IPS-18a (cell line): ENCODE measurements around the gene HCLS1.
"Not testable (repeated sequence)": the region's sequence is repeated elsewhere in the genome, so short reads cannot be mapped to it uniquely, and the experiment has no call there.

Experiments used
- H3K27ac ChIP-seq: one replicate; pipeline ENCODE4 v1.5.1; 2013; ENCODE audit warnings: low read length
- H3K27me3 ChIP-seq: one replicate; pipeline ENCODE4 v1.6.1; 2013; ENCODE audit warnings: mild to moderate bottlenecking, low read length; ENCODE audit not compliant: control insufficient read depth, insufficient read depth
- H3K36me3 ChIP-seq: one replicate; pipeline ENCODE4 v1.6.1; 2013; ENCODE audit warnings: low read depth, low read length; ENCODE audit not compliant: control insufficient read depth
- H3K4me1 ChIP-seq: one replicate; pipeline ENCODE4 v1.6.1; 2013; ENCODE audit warnings: low read depth, low read length; ENCODE audit not compliant: control insufficient read depth
- H3K4me3 ChIP-seq: one replicate; pipeline ENCODE4 v1.5.1; 2013; ENCODE audit warnings: low read length
- H3K9ac ChIP-seq: one replicate; pipeline ENCODE4 v1.6.1; 2013; ENCODE audit warnings: mild to moderate bottlenecking, low read length, moderate library complexity
- H3K9me3 ChIP-seq: one replicate; pipeline ENCODE4 v1.6.1; 2013; ENCODE audit warnings: low read depth, low read length; ENCODE audit not compliant: control insufficient read depth

The HCLS1 gene

DNA sequence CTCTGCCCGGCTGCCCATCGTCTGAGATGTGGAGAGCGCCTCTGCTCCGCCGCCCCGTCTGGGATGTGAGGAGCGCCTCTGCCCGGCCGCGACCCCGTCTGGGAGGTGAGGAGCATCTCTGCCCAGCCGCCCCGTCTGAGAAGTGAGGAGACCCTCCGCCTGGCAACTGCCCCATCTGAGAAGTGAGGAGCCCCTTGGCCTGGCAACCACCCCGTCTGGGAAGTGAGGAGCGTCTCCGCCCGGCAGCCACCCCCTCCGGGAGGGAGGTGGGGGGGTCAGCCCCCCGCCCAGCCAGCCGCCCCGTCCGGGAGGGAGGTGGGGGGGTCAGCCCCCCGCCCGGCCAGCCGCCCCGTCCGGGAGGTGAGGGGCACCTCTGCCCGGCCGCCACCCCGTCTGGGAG, 28.0 kb upstream of the HCLS1 start:
- not testable (repeated sequence) for H3K27me3 ChIP-seq, H3K4me1 ChIP-seq, H3K27ac ChIP-seq, H3K9ac ChIP-seq, H3K9me3 ChIP-seq, H3K4me3 ChIP-seq
- H3K36me3 ChIP-seq: peaks cover 25% of the 10 kb centered on the region

DNA sequence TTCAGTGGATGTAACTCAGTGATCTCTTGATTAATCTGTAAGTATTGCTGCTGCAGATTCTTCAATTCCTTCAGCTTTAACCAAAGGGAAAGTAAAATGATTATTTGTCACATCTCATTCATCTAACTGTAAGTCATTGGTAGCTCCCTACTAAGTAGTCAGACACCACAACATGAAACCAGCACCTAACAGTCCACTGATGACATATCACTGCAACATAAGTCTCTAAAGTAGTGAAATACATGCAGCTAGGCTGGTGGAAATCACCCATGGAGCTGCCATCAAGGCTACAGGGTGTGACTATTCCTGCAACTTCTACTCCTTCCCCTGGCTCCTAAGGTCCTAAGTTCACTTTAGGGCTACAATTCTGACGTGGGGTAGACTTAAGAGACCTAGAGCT, 21.1 kb upstream of the HCLS1 start:
- Histone ChIP-seq H3K36me3 (peaks cover 19% of the 10 kb centered on the region), H3K4me3 (no peak overlapping the region), H3K27me3 (no peaks in the 10 kb centered on the region), H3K9me3 (peaks cover 8% of the 10 kb centered on the region), H3K4me1 (no peaks in the 10 kb centered on the region), H3K9ac (no peak overlapping the region), H3K27ac (no peak overlapping the region)

DNA sequence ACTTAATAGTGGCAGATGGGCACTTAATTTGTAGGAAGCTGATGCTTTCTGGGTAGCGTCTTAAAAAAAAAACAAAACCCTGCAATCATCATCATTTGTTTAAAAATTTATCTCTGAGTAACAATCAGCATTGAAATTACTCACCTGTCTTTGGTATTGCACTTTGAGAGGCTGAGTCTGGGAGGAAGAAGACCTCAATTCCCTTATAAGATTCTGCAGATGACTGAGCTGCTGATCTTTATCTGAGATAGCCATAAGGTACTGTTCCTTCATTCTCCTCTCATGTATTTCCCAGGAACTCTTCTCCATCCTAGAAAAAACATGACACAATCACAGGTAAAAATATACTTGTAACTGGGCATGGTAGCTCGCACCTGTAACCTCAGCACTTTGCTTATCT, 16.4 kb upstream of the HCLS1 start:
- Histone ChIP-seq H3K27me3 (no peaks in the 10 kb centered on the region), H3K4me3 (no peak overlapping the region), H3K9ac (no peak overlapping the region), H3K4me1 (no peaks in the 10 kb centered on the region), H3K36me3 (peaks cover 38% of the 10 kb centered on the region), H3K9me3 (no peaks in the 10 kb centered on the region), H3K27ac (no peak overlapping the region)

DNA sequence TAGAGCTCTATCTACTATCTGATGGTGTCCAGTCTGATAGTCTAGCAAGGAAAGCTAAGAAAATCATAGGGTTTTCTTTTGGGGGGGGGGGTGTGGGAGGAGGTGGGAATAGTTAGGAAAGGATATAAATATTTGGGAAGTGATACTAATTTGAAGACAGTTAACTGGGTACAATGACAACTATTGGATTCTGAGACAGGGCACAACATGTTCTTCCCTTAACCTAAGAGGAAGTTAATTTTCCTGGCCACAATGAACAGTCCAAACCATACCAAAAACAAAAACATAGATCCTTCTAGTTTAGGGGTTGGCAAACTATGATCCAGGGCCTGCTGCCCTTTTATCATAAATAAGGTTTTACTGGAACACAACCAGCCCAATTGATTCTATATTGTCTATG, 10.0 kb upstream of the HCLS1 start:
- H3K4me3 ChIP-seq: no peak overlapping the region
- H3K27me3 ChIP-seq: no peaks in the 10 kb centered on the region
- no peaks in the 10 kb centered on the region for H3K9me3 ChIP-seq
- H3K9ac ChIP-seq: no peak overlapping the region
- H3K36me3 ChIP-seq: peaks cover 32% of the 10 kb centered on the region
- no peaks in the 10 kb centered on the region for H3K4me1 ChIP-seq
- H3K27ac ChIP-seq: no peak overlapping the region

DNA sequence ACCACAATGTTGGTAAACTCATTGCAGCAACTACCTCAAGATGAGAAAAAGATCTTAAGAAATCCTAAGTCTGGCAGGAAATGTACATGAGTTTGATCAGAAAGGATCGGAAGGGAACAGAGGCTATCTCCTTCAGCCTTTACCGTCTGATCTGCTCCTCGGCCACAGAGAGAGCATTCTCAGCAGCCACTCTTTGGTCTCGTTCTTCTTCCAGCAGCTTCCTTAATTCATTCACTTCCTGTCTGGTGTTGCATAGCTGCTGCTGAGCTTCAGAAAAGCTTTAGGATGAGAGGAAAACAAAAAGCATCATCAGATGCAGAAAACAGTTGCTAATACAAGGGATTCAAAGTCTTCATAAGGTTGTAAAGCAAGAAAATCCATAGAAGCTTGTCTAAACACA, 6.6 kb upstream of the HCLS1 start:
- Histone ChIP-seq H3K9me3 (no peaks in the 10 kb centered on the region), H3K27me3 (no peaks in the 10 kb centered on the region), H3K27ac (no peak overlapping the region), H3K4me1 (no peaks in the 10 kb centered on the region), H3K9ac (no peak overlapping the region), H3K36me3 (peaks cover 47% of the 10 kb centered on the region), H3K4me3 (no peak overlapping the region)

DNA sequence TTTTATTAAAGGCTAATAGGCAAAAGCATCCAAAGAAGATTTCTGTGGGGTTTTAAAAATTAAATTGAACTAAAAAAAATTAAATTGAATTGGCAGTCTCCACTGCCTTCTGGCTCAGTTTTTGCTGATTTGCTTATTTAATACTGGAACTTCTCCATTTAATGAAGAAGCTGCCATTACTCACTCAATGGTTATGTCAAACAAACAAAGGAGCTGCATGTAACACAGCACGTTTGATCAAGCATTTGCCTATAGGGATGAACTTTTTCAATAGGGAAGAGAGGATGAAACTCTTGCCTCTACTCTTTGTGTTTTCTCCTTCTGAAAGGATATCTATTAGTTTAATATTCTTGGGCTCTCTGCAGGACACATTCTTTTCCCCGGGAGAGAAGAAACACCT, 4.8 kb upstream of the HCLS1 start:
- Histone ChIP-seq H3K9ac (no peak overlapping the region), H3K36me3 (peaks cover 47% of the 10 kb centered on the region), H3K9me3 (no peaks in the 10 kb centered on the region), H3K27me3 (no peaks in the 10 kb centered on the region), H3K27ac (no peak overlapping the region), H3K4me3 (no peak overlapping the region), H3K4me1 (no peaks in the 10 kb centered on the region)

DNA sequence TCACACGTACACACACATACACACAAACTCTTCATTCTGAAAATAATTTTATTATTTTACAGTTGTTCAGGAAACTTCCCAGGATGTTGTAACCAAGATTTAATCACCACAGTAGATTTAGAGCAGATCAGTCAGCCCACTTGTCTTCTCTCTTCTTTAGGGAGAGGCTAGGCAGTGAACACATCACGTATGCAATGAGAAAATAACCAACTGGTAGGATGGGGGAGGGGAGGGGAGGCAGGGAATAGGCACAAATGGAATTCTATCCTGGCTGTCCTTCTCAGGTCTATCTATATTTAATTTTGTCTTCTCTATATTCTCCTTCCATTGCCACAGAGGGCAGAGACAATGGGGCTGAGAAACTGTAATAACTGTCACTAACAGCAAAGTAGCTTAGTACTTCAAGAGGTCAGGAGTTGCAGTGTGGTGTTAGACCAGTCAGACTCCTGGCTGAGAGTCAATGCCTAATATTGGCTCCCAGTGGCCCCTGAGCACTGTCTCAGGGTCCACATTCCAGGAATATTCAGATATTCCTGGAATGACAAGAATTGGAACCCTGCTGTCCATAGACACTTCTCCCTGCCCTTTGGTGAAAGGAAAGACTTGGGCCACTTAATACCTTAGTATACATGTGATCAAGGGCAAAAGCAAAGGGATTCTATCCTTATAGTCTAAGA, 2.6 kb upstream of the HCLS1 start:
- no peaks in the 10 kb centered on the region for H3K4me1 ChIP-seq
- peaks cover 47% of the 10 kb centered on the region for H3K36me3 ChIP-seq
- H3K9me3 ChIP-seq: no peaks in the 10 kb centered on the region
- H3K27ac ChIP-seq: no peak overlapping the region
- H3K4me3 ChIP-seq: no peak overlapping the region
- no peak overlapping the region for H3K9ac ChIP-seq
- no peaks in the 10 kb centered on the region for H3K27me3 ChIP-seq

DNA sequence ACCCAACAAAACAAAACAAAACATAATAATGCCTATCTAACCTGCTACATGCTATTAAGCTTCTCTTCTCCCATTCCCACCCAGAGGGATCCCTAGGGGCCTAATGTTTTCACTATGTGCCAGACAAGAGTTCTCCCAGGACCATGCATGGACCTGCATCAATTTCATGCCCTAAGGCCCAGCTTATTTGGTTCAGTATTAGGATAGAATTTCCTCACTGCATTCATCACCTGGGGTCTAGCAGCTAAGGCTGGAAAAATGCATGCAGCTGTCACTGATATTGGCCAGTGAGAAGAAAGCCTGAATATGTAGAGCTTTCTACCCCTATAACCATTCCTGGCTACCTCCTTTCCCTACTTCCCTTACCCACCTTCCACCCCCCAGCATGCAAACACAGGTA, 2.0 kb upstream of the HCLS1 start:
- H3K9ac ChIP-seq: no peak overlapping the region
- no peak overlapping the region for H3K27ac ChIP-seq
- no peaks in the 10 kb centered on the region for H3K9me3 ChIP-seq
- no peaks in the 10 kb centered on the region for H3K4me1 ChIP-seq
- peaks cover 44% of the 10 kb centered on the region for H3K36me3 ChIP-seq
- H3K4me3 ChIP-seq: no peak overlapping the region
- H3K27me3 ChIP-seq: no peaks in the 10 kb centered on the region

DNA sequence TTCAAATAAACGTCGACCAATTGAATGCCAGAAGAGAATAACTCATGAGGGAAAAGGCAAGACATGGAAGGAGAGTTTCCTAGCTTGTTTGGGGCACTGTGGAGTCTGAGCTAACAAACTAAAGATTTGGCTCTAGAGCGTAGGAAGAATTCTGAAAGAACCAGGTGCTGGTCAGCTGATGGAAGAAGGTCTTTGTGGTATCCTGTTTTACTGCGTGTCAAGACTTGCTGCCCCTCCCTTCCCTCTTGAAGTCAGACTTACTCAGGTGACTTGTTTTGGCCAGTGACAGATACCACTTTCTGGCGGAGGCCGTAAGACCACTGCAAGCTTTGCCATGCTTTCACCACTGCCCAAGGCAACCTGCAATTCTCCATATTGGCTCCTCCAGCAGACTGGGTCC, 673 bp upstream of the HCLS1 start:
- Histone ChIP-seq H3K36me3 (peaks cover 31% of the 10 kb centered on the region), H3K27ac (no peak overlapping the region), H3K4me3 (no peak overlapping the region)

DNA sequence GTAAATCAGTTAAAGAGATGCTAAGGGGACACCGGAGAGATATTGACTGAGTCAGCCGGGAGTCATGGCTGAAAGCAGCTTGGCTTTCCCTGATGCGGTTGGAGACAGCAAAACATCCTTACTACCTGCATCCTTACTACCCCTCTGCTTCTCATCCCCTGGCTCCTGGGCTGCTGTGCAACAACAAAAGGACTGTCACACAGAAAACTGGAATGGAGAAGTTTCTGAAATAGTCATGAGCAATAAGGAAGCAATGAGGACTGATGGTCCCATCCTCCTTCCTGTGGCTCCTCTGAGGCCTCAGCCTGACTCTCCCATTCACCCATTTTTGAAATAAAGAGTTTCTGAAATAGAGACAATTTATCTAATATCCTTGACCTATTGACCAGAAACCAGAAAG, 1.1 kb downstream of the HCLS1 start:
- Histone ChIP-seq H3K36me3 (peaks cover 16% of the 10 kb centered on the region), H3K9ac (no peak overlapping the region), H3K4me3 (no peak overlapping the region)

More for the DNA sequence above, 673 bp upstream of the HCLS1 start:
- Histone ChIP-seq H3K4me1 (no peaks in the 10 kb centered on the region), H3K27me3 (no peaks in the 10 kb centered on the region), H3K9ac (no peak overlapping the region), H3K9me3 (no peaks in the 10 kb centered on the region)

DNA sequence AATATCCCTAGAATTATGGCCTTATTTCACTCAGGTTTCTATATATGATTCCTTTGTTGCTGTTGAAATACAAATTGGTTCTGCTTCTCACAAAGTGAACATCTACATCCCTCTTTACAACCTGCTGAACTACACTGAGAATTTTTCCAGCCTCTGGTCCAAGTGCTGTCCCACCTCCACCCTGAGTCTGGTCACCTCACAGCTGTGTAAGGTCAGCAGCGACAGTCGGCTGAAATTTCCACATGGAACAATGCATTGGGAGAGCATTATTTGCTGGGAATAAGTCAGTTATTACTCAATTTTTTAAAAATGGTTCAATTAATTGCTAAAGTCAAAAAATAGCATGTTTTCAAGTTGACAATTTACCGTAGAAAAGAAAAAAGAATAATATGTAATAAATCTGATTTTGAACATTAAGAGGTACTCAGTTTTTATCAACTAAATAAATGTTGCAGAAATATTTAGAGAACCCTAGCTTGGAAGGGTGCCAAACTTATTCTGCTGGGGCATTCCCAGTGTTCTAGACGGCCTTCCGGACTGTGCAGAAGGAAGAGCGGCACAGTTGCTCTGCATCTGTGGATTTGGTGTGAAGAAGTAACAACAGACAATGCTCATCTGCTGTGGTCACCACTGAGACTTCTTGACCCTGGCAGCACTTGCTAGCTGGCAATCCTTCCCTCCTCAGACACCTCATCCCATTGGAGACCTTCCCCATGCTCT, 1.8 kb downstream of the HCLS1 start:
- H3K9ac ChIP-seq: no peak overlapping the region

More for the DNA sequence above, 1.1 kb downstream of the HCLS1 start:
- Histone ChIP-seq H3K27ac (no peak overlapping the region), H3K4me1 (no peaks in the 10 kb centered on the region), H3K9me3 (no peaks in the 10 kb centered on the region), H3K27me3 (no peaks in the 10 kb centered on the region)

More for the DNA sequence above, 1.8 kb downstream of the HCLS1 start:
- H3K4me3 ChIP-seq: no peak overlapping the region
- H3K36me3 ChIP-seq: peaks cover 9% of the 10 kb centered on the region
- H3K27me3 ChIP-seq: no peaks in the 10 kb centered on the region
- H3K4me1 ChIP-seq: no peaks in the 10 kb centered on the region
- no peak overlapping the region for H3K27ac ChIP-seq
- no peaks in the 10 kb centered on the region for H3K9me3 ChIP-seq
